ENCODE measurements around the gene MAK.
"Not testable (repeated sequence)": the region's sequence is repeated elsewhere in the genome, so short reads cannot be mapped to it uniquely, and the experiment has no call there.

MAK gene, protein sequence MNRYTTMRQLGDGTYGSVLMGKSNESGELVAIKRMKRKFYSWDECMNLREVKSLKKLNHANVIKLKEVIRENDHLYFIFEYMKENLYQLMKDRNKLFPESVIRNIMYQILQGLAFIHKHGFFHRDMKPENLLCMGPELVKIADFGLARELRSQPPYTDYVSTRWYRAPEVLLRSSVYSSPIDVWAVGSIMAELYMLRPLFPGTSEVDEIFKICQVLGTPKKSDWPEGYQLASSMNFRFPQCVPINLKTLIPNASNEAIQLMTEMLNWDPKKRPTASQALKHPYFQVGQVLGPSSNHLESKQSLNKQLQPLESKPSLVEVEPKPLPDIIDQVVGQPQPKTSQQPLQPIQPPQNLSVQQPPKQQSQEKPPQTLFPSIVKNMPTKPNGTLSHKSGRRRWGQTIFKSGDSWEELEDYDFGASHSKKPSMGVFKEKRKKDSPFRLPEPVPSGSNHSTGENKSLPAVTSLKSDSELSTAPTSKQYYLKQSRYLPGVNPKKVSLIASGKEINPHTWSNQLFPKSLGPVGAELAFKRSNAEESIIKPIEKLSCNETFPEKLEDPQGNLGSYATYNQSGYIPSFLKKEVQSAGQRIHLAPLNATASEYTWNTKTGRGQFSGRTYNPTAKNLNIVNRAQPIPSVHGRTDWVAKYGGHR
- total RNA-seq = 2.8 reads per million, percentile 9 among the genes with 10 or more reads in this experiment

DNA sequence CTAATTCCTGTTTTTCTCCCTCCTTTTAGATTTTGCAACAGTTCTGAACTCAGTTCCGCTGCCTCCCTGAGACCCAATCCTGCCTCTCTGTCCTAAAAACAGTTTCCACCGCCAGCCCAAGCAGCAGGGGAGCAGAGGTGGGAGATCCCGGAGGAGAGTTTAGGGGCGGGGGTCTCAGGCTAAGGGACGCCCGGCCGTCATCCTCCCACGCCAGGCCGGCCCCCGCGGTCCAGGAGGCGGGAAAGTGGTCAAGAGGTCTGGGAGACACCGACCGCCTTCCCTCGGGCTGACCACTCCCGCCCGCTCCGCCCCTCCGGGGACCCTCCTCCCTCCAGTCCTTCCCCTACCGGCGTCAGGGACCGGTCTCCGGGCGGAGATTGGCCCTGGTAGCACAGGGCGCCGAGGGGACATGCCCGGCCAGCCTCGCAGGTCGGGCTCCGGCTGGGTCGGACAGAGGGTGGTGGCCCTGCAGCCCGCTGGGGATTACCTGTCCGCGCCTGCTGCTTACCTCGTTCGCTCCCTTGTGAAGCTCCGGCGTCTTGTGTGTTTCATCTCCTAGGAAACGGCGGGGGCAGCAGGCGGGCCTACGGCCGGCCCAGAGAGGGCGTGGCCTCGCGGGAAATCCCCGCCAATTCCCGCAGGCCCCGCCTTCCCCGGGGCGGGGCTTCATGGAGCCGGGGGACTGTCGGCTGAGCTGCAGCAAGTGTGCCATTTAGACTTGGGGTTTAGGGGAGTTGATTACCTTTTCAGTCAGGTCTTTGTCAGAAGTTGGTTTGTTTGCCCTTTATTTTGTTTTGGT, at the start of gene MAK:
MAK (minus strand) TSS at position 545 of the 799 bp plus-strand sequence. CDS start 7,891 bp downstream, outside the sequence.
- peak; percentile 71 for DNase-seq

DNA sequence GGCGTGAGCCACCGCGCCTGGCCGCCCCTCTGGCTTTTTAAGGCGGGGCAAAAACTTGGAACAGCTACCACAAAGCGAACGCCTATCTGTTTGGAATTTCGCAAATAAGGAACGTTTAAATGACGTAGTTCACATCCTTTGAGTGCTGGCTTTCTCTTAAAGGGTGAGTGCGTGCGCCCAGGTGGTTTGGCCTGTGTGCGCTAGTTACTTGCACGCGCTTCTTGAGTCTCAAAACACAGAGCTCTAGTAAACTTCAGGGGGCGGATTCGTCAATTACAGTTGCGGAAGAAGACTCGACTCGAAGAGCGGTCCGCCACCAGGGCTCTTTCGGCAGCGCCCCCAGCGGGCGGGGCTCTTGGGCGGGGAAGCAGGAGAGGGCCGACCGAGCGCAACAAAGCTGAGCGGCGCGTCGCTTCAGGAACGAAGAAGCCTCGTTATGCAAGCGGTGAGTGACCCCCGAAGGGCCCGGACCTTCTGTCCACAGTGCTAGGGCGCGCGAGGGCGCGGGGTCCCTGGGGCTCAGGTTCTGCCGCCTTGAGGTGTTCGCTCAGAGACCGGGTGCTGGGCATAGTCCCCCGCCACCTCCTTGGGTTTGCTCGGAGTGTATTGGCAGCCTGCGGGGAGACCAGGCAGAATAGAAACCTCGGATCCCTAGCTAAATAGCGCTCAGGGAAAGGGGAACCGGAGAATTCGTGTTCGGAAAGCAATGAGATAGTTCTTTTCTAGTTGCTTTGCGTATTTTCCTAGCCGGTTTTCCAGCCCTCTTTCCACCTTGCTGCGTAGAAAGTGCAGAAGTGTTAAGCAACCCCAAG, 48.6 kb upstream of the MAK start, which contains the start of gene SYCP2L:
SYCP2L (plus strand) TSS at position 362 of the 812 bp plus-strand sequence; CDS start at position 437, 75 bp downstream.
- no peak for DNase-seq

DNA sequence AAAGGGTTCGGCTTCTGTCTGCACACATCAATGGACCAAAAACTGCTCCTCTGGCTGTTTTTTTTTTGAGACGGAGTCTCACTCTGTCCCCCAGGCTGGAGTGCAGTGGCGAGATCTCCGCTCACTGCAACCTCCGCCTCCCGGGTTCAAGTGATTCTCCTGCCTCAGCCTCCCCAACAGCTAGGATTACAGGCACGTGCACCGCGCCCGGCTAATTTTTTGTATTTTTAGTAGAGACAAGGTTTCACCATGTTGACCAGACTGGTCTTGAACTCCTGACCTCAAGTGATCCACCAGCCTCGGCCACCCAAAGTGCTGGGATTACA, 48.0 kb upstream of the MAK start:
- not testable (repeated sequence) for DNase-seq

DNA sequence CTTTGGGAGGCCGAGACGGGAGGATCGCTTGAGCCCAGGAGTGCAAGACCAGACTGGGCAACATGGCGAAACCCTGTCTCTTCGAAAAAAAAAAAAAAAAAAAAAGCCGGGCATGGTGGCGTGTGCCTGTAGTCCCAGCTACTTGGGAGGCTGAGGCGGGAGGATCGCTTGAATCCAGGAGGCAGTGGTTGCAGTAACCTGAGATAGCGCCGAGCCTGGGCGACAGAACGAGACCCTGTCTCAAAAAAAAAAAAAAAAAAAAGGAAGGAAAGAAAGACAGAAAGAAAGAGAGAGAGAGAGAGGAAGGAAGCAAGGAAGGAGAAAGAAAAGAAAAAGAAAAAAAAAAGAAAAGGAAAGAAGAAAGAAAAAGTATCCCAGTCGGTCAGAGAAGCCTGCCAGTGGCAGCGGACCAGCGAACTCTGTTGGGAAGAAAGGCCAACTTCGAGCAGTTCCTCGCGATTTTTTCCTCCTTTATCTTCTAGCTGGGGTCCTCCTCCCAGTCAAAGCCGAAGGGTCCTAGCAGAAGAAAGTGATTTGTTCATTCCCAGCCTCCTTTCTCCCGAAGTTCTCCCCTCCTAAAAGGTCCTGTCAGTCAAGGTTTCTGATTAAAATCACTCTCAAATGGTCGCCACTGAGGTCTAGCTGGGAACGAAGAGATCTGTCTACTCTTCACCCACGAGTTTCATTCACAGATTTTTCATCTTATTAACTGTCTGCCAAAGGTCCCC, 46.1 kb upstream of the MAK start:
- no peak for DNase-seq

DNA sequence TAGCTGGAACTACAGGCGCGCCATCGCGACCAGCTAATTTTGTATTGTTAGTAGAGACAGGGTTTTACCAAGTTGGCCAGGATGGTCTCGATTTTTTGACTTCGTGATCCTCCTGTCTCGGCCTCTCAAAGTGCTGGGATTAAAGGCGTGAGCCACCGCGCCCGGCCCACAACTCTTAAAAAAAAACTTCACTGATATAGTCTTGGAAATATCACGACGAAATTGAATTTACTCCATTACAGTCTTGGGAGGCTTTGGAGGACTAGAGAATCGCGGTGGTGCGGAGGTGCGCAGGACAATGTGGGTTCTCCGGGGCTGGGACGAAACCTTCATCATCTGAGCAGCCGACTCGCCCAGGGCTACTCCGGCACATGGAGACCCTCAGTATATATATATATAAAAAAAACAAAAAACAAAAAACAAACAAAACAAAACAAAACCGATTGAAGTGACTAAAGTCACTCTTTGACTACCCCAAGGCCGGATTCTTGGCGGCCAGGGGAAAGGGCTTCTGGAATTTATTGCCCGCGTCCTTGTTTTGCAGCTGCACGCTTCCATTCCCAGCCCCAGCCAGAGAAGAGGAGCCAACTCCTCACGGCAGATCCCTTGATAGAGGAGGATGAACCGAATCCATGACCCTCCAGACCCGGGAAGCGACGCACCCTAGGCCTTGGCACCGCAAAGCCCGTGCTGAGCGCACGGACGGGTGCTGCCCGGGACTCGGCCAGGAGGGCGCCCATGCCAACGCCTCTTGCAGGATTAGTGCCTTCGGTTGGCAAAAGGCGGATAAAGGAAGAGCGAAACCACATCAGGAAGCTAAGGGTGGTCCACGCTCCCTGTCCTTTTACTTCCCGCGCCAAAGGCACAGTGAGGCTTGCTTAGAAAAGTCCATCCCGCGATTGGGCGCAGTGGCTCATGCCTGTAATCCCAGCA, 45.2 kb upstream of the MAK start:
- no peak for DNase-seq

DNA sequence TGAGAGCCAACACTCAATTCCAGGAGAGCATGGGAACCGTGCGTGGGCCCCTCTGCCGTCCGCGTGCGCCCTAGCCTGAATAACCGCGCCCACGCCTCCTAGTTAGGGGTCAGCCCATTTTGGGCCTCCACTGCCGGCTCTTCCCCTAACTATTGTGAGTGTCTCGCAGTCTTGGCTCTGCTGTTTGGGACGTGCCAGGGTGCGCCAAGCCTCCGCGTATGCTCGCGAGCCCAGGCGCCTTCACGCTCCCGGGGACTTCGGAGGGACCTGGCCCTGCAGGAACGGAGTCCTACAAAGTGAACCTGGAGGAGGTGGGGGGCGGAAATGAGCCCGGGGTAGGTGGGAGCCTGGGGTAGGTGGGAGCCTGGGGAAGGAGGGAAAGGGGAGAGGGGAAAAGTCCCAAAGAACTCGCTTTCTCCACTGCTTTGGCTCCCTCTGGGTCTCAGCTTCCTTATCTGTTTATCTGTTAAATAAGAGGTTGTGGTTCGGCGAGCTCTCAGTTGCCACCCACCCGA, 44.4 kb upstream of the MAK start:
- no peak for DNase-seq

DNA sequence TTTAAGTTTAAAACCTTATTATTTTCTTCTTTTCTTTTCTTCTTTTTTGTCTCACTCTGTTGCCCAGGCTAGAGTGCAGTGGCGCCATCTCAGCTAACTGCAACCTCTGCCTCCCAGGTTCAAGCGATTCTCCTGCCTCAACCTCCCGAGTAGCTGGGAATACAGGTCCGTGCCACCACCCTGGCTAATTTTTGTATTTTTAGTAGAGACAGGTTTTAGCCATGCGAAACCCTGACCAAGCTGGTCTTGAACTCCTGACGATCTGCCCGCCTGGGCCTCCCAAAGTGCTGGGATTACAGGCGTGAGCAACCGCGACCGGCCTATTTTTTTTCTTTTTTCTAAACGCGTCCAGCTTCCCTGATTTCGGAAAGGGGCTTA, 43.9 kb upstream of the MAK start:
- DNase-seq = not testable (repeated sequence)

DNA sequence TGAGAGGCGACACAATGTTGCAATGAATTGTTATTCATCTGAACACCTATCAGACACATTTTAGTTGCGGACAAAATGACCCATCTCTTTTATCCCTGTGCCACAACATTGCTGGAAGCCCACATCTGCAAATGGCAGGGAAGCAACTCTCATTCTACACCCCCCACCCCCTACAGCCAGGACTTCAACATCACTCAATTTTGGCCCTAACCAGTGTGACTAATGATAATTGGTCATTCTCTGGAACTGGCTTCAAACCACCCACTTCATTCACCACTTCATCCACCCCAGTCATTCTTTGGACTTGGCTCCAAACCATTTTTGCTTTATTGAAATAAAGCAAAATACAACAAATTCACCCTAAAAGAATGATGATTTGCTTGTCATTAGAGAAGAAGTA, 42.0 kb upstream of the MAK start:
- no peak for DNase-seq

DNA sequence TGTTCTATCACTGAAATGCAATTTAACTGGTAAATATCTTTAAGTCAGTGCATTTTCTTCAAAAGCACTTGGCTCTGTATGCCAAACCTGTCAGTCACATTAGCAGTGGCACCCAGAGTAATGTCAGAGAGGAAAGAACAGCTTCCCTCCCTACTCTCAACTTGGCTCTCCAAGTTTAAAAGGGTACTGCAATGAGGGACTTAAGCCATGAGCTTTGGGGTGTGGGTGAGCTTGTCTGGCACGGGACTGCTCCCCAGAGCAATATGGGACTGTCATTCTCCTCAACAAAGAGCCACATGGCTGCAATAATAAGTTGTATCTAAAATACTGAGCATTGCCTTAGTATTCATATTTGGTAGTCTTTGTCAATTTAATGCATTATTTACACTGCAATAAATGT, 39.5 kb upstream of the MAK start:
- DNase-seq = no peak

DNA sequence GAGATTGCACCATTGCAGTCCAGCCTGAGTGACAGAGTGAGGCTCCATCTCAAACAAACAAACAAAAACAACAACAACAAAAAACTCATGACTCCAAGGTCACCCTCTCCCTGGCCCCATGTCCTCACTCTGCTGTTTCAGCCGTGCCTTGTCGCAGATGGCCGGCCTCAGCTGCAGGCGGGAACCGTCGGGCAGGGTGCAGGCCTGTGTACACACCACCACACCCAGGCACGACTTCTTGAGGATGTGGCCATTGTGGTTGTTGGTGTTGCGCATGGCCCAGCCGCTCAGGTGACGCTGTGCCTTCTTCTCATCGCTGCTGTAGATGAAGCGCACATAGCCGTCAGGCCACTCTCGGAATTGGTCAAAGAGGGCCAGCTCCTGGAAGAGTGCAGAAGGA, 38.7 kb upstream of the MAK start:
- no peak for DNase-seq

DNA sequence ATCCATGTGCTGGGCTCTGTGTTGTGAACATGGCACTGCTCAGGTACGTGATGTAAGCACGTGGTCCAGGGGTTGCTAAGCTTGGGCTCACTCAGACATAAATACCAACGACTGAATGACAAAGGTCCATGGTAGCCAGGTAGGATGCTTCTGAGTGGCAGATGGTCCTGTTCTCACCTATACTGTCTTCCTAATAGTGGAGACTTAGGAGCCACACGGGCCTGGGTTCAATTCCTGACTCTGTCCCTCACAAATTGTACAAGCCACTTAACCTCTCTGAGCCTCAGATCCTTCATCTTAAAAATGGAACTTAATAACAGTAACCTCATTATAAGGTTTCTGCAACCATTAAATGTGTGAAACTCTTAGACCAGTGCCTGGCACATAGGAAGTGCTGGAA, 36.7 kb upstream of the MAK start:
- no peak for DNase-seq

DNA sequence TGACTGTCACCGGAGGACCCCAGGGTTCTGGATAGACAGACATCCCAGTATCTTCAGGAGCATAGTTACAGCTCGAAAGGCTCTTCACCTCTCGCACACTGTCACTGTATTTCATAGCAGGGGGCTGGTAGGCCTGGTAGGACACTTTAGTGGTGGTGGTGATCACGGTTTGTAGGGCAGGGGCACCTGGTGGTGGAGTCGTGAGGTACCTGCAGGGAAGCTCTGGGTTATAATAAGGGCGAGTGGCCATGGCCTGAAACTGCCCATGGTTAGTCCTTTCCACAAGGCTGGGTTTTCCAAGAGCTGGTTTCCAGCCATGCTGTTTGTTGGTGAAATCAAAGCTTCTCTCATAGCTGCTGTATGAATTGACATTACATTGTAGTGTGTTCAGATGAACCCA, 35.9 kb upstream of the MAK start:
- DNase-seq = no peak

DNA sequence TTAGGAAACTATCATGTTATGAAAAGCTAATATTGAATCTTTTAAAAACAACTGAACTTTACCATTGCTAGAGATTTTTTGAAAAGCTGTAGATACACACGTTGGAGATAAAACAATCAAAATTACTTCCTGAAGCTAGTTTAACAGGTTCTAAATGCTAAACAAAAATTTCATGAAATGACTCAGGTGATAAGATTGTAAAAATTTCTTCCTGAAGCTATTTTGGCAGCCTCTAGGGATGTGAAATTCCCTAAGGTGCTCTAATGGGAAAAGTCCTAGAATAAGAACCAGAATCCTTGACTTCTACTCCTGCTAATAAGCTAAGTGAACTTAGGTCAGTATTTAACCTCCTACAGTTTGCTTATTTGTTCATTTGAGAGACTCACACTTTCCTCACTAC, 35.0 kb upstream of the MAK start:
- DNase-seq = no peak

DNA sequence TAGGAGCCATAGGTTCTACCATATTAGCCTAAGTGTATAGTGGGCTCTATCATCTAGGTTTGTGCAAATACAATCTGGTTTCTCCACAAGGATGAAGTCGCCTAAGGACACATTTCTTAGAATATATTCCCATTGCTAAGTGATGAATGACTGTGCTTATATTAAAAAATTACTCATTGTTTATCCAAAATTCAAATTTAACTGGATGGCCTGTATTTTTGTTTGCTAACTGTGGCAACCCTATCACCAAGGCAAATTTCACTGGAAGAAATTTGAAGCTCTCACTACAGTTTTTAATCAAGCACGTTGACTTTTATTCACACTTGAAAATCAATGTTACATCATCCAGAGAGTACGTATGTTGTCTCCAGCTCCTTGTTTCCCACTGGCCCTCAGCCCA, 29.6 kb upstream of the MAK start:
- DNase-seq = no peak

DNA sequence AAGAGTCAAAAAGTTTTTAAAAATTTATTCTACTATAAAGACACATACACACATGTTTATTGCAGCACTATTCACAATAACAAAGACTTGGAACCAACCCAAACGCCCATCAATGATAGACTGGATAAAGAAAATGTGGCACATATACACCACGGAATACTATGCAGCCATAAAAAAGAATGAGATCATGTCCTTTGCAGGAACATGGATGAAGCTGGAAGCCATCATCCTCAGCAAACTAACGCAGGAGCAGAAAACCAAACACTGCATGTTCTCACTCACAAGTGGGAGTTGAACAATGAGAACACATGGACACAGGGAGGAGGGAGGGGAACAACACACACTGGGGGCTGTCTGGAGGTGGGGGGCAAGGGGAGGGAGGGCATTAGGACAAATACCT, 28.4 kb upstream of the MAK start:
- DNase-seq = not testable (repeated sequence)

DNA sequence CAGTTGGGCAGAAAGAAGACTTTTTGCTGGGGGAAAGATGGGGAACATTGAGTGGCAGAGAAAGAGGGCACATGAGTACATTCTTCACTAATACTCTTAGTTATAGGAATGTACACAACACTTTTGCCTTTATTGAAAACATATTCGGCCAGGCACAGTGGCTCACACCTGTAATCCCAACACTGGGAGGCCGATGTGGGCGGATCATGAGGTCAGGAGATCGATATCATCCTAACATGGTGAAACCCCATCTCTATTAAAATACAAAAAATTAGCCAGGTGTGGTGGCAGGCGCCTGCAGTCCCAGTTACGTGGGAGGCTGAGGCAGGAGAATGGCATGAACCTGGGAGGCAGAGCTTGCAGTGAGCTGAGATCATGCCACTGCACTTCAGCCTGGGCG, 24.7 kb upstream of the MAK start:
- not testable (repeated sequence) for DNase-seq

DNA sequence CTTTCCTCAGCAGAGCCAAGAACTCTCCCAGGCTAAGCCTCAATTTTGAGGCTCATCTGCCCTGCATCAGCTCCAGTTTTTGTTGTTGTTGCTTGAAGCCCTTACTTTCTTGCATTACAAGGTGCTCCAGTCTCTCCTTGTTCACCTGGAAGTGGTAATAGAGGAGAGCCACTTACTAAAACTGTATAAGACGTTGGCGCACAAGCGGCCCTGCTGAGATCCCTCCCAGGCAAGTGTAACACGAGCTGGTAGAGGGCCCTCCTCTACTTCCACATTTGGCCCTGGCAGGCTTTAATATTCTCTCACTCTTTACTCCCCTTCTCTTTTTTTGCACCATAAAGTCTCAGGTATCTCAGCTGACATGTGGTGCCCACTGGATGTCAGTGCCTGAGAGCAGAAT, 24.0 kb upstream of the MAK start:
- no peak for DNase-seq

DNA sequence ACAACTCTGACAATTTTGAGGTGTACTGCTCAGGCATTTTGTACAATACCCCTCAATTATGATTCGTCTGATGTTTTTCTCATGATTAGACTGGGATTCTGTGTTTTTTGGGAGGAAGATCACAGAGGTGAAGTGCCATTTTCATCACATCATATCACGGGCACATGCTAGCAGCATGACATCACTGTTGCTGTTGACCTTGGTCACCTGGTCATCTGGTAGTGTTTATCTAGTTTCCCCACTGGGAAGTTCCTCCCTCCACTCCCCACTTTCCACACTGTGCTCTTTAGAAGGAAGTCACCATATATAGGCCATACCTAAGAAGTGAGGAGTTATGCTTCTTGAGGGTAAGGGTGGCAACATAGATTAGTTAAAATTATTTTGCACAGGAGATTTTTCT, 22.7 kb upstream of the MAK start:
- DNase-seq = no peak

DNA sequence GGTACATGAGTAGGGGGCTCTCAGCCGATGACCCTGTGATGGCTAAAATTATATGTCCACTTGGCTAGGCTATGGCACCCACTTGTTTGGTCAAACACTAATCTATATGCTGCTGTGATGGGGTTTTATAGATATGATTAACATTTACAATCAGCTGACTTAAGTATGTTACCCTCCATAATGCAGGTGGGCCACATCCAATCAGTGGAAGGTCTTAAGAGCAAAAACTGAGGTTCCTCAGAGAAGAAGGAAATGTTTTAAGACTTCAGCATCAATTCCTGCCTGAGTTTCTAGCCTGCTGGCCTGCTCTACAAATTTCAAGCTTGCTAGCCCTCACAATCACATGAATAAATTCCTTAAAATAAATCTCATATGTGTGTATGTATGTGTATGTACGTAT, 18.9 kb upstream of the MAK start:
- DNase-seq = no peak

DNA sequence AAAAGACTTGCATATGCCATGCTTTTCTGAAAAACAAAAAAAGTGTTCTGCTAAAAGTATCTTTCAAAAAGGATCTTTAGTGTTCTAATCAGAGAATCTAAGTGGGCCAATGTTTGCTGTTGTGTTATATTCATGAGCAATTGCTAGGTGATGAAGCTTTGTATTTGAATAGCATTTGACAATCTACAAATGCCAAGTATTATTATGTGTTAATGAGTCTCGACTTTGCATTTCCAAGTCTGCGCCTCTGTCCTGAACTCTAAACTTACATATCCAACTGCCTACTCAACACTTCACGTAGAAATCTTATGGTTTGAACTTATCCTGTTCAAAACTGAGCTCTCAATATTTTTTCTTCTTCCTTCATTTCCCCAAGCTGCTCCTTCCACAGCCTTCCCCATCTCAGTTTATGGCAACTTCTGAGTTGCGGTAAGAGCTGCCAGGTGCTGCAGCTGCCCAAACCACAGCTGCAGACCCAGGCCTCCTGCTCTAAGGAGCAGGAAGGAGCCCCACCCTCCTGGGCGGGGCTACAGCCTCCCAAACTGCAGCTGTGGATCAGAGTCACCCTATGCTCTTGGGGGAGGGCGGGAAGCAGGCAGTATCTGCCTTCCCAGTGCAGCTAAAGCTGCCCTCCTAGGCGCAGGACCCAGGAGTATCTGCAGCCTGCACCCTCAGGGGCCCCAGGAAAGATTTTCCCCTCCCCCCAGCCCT, 16.7 kb upstream of the MAK start:
- DNase-seq = no peak
